HK-2 (cell line): ENCODE results near the gene GLIPR1.
"Not testable (repeated sequence)": the region's sequence is repeated elsewhere in the genome, so short reads cannot be mapped to it uniquely, and the experiment has no call there.

Source experiments
- DNase-seq: peaks from one replicate; pipeline ENCODE4 v3.0.0-alpha.2; 2018; ENCODE audit not compliant: unreplicated experiment

Gene GLIPR1

DNA sequence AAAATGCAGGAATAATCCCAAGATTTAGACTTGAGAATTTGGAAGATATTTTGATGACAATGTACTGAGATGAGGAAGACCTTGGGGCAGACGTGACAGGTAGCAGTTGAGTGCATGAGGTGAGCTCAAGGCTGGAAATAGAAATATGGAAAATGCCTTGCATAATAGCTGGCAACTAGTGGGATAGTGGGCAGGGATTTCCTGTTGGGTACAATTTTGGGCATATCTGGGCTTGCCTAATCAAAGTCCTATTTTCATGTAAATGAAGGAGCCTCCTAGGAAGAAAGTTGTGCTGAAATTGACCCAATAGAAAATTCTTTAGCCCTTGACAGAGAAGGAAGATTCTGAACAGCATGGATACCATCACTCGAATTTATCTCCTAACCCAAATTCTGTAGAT, 6.4 kb upstream of the GLIPR1 start:
- no peak for DNase-seq

DNA sequence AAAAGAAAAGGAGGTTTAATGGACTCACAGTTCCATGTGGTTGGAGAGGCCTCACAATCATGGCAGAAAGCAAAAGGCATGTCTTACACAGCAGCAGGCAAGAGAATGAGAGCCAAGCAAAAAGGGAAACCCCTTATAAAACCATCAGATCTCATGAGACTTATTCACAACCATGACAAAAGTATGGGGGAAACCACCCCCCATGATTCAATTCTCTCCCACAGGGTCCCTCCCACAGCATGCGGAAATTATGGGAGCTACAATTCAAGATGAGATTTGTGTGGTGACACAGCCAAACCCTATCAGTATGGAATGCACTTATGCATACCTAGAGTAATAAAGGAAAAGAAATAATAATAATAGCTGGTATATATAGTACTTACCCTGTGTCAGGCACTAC, 4.5 kb upstream of the GLIPR1 start:
- DNase-seq: no peak

DNA sequence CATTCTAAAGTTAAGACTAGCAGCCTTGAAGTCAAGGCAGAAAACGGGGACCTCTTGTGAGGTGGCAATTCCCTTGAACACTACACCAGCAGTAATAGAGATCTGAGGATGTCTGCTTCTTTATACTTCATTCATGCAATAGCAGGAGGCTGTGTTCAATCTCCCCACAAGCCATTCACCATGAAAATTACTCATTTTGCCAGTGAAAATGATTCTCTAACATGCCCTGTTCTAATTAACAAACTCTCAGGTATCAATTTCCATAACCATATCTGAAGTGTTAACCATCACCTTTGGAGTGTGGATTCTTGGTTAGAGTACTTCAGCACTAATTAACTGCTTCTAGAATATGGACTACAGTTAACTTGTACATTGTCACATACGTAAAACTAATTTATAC, 3.4 kb upstream of the GLIPR1 start:
- no peak for DNase-seq

DNA sequence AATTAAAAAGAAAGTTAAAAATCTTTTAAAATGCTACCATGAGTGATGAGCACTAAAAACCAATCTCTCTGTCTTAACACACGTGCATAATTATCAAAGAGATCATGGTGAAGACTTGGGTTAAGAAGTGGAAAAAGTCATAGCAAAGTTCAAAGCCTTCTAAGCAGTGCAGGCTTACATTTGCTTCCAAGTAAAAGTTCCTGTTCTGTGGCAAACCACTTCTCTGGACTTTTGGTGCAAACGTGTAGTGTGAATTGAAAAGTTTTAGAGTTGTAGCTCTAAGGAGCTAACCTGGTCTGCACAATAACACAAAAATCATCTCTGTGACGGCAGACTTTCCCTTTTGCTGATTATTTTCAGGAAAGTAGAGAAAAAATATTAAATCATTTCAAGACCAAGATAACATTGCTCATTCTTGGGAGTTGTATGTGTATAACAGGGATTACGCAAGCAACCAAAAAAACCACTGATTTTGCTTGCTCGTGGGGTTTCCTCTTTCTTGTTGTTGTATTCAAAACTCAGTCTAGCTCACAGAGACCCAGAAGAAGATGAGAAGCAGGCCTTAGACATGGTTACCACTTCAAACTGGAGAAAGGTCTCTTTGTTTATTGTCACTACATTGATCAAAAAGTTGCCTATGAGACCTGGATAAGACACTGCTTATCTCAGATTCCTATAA, 2.3 kb upstream of the GLIPR1 start:
- no peak for DNase-seq

DNA sequence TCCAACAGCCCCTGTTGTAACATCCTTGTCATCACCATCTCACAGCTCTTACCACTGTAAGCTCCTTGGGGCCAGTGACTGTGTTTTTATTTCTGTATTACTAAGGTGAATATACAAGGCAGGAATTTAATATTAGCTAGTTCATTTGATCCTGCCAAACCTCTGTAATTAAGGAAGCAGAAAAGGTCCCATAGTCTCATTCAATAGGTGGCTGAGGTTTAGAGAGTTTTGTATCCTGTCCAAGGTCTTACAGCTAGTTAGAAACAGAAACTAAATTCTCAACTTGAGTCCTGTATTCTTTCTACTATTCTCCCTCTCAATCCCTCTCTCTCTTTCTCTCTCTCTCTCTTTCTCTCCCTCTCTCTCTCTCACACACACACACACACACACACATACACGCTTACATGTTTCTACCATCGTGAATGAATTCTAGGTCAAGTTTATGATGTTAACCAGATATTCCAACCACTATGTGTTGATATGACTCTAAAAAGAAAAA, 543 bp upstream of the GLIPR1 start:
- DNase-seq: no peak

DNA sequence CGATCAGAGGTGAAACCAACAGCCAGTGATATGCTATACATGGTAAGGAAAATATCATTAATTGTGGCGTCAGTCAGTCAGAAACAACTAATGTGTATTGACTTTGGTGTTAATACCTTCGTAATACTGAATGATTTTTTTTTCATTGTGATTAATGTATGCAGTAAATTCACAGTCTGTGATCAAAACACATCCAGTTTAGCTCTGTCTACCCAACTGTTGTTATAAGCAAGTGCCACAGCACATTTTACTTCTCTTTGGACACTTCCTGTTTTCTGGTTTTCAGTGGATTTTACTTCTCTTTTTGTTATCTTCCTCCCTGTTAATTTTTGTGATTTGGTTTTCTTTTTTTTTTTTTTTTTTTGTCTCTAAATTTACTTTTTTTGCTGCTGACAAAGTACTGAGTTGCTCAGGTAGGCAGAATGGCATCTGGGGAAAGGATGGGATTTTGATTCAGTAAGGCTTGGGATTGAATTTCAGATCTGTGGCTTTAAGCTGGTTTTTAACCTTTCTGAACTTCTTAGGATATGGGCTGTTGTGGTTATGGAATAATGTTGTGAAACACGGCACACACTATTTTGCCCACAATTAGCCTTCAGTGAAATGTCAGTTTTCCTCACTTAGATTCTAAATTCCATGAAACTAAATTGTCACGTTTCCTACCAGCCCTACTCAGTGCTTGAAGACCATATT, 604 bp downstream of the GLIPR1 start:
- no peak for DNase-seq

DNA sequence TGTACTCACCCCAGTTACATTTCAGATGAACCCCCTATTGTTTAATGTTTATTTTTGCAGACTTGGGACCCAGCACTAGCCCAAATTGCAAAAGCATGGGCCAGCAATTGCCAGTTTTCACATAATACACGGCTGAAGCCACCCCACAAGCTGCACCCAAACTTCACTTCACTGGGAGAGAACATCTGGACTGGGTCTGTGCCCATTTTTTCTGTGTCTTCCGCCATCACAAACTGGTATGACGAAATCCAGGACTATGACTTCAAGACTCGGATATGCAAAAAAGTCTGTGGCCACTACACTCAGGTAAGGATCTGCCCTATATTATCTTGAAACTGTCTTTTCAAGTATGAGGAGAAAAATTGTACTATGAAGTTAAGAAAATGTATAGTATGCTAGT, 1.2 kb downstream of the GLIPR1 start:
- no peak for DNase-seq

DNA sequence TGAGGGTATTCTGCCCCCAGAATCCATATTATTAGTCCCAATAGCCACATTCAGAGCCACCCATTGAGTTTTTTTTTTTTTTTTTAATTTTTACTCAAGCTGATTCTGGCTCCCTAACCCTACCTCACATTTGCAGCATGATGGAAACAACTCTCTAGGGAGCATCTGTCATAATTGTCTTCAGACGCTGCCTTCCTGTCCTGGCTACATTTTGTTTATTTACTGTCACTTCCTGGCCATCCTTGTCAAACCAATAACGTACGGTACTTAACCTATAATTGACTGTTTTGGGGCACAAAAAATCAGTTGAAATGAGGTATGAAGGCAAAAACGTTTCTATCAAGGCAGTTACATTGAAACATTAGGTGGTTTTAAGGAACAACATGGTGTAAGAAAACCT, 2.1 kb downstream of the GLIPR1 start:
- DNase-seq: no peak

DNA sequence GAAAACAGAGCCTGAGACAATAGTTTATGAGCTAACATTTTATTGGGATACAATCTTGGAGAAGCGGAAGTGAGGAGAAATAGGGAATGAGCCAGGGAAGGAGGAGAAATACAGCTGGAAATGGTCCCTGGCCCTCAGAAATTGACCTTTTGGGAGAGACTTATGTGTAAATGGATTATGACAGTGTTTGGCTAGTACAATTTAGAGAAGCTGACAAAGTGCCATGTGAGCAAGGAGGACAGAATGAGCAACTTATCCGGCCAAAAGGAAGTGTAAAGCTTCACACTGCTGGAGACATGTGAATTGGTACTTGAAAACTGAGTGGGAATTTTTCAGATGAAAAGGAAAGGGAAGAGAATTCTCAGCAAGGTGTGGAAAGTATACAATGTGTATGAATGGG, 2.9 kb downstream of the GLIPR1 start:
- no peak for DNase-seq

DNA sequence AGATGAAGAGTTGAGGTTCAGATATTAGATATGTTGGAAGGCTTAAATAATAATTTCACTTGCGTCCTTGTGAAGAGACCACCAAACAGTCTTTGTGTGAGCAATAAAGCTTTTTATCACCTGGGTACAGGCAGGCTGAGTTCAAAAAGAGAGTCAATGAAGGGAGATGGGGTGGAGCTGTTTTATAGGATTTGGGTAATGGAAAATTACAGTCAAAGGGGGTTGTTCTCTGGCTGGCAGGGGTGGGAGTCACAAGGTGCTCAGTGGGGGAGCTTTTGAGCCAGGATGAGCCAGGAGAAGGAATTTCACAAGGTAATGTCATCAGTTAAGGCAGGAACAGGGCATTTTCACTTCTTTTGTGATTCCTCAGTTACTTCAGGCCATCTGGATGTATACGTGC, 3.9 kb downstream of the GLIPR1 start:
- not testable (repeated sequence) for DNase-seq

DNA sequence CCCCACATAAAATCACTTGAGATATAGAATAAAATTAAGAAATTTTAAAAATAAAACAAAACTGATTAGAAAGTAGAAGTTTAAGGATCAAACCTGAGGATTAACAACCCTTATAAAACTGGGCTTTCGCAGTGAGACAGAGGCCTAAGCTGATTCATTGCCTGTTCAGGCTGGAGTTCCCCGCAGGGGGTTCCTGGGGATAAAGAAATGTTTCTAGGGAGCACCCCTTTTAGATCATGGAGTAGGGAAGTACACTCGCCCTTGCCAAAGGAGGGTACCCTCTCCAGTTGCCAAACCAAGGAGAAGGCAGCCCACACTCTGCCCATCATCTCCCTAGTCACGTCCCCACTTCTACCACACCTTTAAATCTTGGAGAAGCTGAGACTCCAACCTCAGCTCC, 6.8 kb downstream of the GLIPR1 start:
- DNase-seq: no peak

DNA sequence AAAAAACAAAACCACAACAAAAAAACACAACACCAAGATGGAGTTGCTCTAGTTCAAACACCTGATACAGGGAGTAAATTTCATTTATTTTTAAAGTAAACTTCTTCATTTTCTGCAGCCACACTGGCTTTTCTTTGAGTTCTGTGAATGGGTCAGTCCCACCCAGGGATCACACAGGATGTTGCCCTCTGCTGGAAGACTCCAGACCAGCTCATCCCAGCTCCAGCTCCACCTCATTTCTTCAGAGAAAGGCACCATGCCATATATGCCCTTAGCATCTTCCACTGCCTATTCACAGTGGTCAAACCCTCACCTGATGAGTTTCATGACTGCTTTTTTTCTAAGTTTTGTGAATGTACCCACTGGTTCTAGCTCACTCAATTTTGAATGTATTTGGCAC, 8.0 kb downstream of the GLIPR1 start:
- DNase-seq: no peak

DNA sequence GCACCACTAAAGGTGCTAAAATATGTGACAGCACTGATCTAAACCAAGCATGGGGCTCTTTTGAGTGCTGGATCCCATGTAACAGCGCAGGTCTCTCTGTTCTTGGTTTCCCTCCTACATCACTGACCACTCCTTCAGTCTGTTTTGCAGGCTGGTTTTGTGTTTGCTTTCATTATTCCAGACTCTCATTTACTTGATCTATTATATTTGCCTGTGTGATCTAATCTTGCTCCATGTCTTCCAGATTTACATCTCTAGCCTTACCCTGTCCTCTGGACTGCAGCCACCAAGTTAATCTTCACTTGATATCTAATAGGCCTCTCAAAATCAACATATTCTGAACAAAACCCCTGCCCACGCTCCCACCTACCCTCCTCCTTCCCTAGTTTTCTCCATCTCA, 8.6 kb downstream of the GLIPR1 start:
- DNase-seq: no peak

DNA sequence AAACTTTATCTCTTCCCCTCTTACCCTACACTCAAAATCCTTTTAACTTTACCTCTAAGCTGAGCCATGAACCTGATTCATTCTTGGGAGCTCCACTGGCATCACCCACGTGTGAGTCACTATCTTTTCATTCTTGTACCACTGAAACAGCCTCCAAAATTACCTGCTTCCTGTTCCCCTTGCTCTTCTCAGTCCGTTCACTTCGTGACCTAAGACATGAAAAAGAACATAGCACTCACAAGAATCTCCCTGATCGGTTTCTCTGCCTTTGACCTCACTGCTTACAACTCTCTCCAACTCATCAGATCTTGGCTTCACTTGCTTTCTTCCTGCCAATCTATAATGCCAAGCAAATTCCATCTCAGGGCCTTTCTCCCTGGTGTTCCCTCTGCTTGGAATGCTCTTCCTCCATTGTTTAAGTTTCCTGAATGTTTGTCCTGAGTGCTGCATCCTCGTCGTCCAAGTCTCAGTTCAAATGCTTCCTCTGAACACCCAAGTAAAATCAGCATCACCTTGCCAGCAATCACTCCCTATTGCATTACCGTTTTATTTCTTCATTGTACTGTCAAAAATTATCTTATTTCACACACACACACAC, 9.2 kb downstream of the GLIPR1 start:
- no peak for DNase-seq

DNA sequence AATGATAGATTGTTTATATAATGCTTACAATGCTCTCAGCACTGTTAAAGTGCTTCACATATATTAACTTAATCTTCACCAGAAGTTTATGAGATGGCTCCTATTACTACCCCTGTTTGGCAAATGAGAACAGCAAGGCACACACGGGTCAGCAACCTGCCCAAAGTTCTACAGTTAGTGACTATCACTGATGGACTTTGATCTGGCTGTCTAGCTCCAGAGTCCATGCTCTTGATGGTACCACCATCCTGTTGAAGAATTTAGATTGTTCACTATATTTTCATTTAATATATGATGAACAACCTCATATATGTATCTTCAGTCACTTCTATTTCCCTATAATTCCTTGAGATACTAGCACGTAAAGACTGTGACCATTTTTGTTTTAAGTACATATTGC, 10.6 kb downstream of the GLIPR1 start:
- DNase-seq: no peak

DNA sequence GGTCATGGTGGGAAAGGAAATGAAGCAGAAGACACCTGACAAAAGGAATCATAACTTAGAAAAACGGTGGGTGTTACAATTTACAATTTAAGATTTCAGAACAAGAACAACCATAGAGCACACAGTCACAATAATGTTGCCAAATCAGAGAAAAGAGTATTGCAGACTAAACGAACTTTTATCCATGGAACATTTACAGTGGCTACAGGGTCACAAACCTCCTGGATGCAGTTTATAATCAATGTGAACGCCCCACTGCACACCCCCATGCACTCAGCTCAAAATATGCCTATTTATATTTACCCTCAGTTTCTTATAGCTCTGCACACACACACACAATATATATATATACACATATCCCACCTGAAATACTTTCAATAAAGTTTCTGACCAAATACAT, 22.9 kb downstream of the GLIPR1 start:
- no peak for DNase-seq

DNA sequence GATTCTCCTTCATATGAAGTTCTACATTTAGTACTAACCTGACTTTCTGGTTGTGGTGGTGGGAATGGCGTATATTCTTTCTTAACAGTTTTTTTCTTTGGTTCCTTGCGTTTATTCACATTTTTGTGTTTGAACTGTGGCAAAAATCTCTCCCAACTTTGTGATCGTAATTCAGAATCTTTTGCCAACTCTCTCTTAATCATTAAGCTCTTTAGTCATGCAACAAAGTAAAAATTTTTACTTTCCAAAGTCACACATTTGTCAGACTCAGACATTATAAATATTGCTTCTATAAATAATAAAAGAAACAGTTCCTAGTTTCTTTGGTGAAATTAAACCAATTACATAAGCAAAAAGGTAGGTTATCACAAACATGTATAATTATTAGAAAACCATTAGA, 23.3 kb downstream of the GLIPR1 start:
- no peak for DNase-seq

DNA sequence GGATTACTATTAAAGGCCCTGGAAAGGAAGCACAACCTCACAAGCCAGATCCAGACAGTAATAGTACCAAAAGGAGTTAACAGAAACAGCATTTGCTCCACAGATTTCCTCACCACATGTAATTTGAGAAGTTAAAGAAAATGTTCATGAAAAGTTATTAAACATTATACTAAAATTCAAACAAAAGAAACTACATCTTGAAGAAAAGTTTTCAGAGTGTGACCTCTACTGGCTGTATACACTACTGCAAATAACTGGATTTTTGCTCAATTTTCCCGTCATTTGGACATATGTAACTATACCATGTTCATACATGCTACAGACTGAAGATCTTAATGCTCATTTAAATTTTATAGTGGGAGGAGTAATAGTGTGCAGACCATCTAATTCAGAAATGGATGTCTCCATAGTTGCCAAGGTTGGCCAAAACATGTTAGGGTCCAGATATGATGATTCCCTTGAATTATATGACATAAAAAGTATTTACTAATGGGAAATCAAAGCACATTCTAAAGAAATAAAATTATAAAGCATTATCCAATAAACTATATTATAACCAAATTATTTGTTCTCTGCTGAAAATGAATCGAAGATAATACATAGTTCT, 25.3 kb downstream of the GLIPR1 start:
- DNase-seq: no peak

DNA sequence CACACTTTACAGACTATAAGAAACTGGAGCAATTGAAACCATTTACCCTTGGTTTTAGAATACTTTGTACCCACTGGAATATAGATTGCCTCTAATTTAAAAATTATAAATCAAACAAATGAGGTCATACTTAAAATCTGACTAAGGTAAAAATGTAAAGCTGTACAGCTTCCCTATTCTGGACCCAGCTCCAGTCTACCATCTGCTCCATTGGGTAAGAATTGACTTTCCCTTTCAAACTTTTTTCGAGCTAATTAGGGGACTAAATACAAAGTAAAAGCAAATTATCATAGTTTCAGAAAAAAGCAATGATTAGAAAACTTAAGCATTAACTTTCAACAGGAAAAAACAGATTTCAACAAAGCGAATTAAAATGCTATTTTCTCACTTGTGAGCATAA, 26.5 kb downstream of the GLIPR1 start:
- no peak for DNase-seq

DNA sequence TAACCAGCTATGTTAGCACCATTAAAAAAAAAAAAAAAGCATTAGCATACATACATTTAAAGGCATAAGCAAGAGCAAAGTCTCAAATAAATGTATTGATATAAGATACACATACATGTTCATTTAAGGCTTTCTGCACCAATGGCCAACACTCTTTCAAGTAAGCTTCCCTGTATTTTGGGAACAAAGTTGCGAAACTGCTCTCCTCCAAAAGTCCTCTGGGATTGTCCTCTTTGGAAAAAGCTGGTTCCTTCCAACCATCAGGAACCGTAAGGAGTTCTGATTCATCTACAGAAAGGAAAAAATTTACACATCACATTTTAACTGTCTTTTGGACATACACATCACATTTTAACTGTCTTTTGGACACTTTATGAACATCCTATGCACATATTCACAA, 27.6 kb downstream of the GLIPR1 start:
- no peak for DNase-seq

DNA sequence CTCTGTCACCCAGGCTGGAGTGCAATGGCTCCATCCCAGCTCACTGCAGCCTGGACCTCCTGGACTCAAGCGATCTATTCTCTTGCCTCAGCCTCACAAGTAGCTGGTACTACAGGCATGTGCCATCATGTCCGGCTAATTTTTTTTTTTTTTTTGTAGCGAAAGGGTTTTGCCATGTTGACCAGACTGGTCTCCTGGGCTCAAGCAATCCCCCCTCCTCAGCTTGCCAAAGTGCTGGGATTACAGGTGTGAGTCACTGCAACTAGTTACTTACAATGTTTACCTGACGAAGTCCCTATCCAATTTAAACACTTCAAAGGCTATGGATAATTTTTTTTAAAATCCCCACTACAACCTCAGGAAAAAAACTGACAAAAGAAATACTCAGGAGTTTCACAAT, 29.1 kb downstream of the GLIPR1 start:
- no peak for DNase-seq

DNA sequence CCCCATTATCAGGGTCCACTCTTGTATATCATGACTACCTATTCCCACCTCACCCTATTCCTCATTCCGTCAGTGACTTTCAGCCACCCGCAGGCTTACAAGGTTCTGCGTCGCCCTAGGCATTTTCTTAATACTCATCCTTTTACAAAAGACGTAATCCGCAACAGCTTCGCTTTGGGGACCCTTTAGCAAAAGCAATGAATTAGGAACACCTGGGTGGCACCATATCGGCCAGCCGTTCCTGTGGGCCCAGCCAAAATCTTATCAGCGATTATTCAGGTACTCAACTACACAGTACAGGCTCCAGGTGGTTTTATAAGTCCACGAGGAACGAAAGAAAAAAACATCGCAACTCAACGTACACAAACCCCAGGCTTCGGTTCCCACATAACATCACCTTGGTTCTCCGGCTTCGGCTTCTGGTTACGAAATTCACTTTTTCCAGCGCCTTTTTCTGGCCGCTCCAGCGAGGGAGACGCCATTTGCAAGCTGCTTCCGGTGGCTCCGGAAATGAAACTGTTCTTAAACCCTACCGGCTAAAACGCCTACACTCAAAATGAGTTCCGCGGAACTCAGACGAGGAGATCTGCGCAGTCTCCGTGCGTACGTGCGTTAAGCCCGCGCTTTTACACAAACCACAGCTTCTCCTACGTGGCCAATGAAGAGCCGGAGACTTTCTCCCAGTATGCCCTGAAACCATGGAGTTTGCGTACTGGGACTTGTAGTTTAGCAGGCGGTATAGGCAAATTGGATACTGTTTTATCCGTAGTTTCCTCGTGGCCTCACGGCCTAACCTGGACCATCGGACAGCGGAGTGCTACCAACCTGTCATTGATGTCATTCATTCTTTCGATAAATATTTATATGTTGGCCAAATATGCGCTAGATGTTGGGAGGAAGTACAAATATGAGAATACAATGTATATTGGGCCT, 30.8 kb downstream of the GLIPR1 start, which contains the start of gene KRR1:
Gene KRR1, minus strand, starts transcription at position 494 of the 933 bp plus-strand sequence. Its CDS starts 12 bp downstream, at position 482.
- peak; percentile 93 for DNase-seq
